Chondrocyte (in vitro differentiated cells): Measurements from ENCODE around the gene SH3PXD2A. TPM values are rescaled to one million over a fixed set of nuclear protein-coding genes. Genes with fewer than 3 reads are reported as not detected.

Source experiments
- DNase-seq: peaks from one replicate; pipeline ENCODE4 v3.0.0; 2021; ENCODE audit warnings: mixed read lengths, low spot score
- H3K27ac Mint-ChIP-seq: one replicate; pipeline ENCODE4 v1.8.0; 2021; ENCODE audit warnings: mild to moderate bottlenecking, moderate library complexity, mixed read lengths; ENCODE audit not compliant: unreplicated experiment
- H3K27me3 Mint-ChIP-seq: 2 replicates; pipeline ENCODE4 v1.8.0; 2021; ENCODE audit warnings: low read depth, mixed read lengths
- H3K36me3 Mint-ChIP-seq: 2 replicates; pipeline ENCODE4 v1.8.0; 2021; ENCODE audit warnings: low read depth, mixed read lengths
- H3K4me1 Mint-ChIP-seq: 2 replicates; pipeline ENCODE4 v1.8.0; 2021; ENCODE audit warnings: low read depth, mild to moderate bottlenecking, mixed read lengths
- H3K4me3 Mint-ChIP-seq: one replicate; pipeline ENCODE4 v1.8.0; 2021; ENCODE audit warnings: mild to moderate bottlenecking, moderate library complexity, mixed read lengths; ENCODE audit not compliant: unreplicated experiment
- H3K9me3 Mint-ChIP-seq: 2 replicates; pipeline ENCODE4 v1.8.0; 2021; ENCODE audit warnings: low read depth, mixed read lengths
- CTCF ChIP-seq: fragments of 200-600 bp; sonication (generic); IDR thresholded peaks from 2 replicates; pipeline ENCODE4 v1.5.0; 2021; ENCODE audit warnings: antibody characterized with exemption, mild to moderate bottlenecking, moderate library complexity
- total RNA-seq: library from RNA; stranded (reverse); gene quantifications from 3 replicates; pipeline ENCODE4 v1.2.1, GENCODE V29; 2021

The SH3PXD2A gene
- total RNA-seq, 1 donor from 2014 or later, result 46.0 TPM

GRCh38 chr10:103723557-103723956 lies 131.8 kb downstream of the SH3PXD2A start:
- peaks cover 1% of the 10 kb centered on the region for H3K36me3 Mint-ChIP-seq
- TF ChIP-seq CTCF, result no peak
- no peak for DNase-seq
- no peak overlapping the region for H3K27ac Mint-ChIP-seq
- no peaks in the 10 kb centered on the region for H3K9me3 Mint-ChIP-seq
- H3K27me3 Mint-ChIP-seq, result peaks cover 5% of the 10 kb centered on the region
- H3K4me1 Mint-ChIP-seq, result peaks cover 6% of the 10 kb centered on the region
- H3K4me3 Mint-ChIP-seq, result no peak overlapping the region

GRCh38 chr10:103722632-103723031 lies 132.7 kb downstream of the SH3PXD2A start:
- Mint-ChIP-seq H3K27me3 (peaks cover 5% of the 10 kb centered on the region), H3K4me1 (peaks cover 6% of the 10 kb centered on the region), H3K9me3 (no peaks in the 10 kb centered on the region), H3K36me3 (peaks cover 1% of the 10 kb centered on the region), H3K4me3 (no peak overlapping the region), H3K27ac (no peak overlapping the region)
- DNase-seq, result no peak
- TF ChIP-seq CTCF, result no peak

GRCh38 chr10:103720964-103721335 lies 134.4 kb downstream of the SH3PXD2A start:
- no peak for DNase-seq
- no peaks in the 10 kb centered on the region for H3K27me3 Mint-ChIP-seq
- H3K27ac Mint-ChIP-seq, result no peak overlapping the region
- peaks cover 6% of the 10 kb centered on the region for H3K4me1 Mint-ChIP-seq
- peaks cover 1% of the 10 kb centered on the region for H3K36me3 Mint-ChIP-seq
- TF ChIP-seq CTCF, result no peak
- no peaks in the 10 kb centered on the region for H3K9me3 Mint-ChIP-seq
- no peak overlapping the region for H3K4me3 Mint-ChIP-seq

GRCh38 chr10:103720328-103720963 lies 134.9 kb downstream of the SH3PXD2A start:
- no peak overlapping the region for H3K27ac Mint-ChIP-seq
- peaks cover 6% of the 10 kb centered on the region for H3K4me1 Mint-ChIP-seq
- H3K9me3 Mint-ChIP-seq, result no peaks in the 10 kb centered on the region
- TF ChIP-seq CTCF, result no peak
- no peak overlapping the region for H3K4me3 Mint-ChIP-seq
- DNase-seq, result peak; percentile 66
- peaks cover 1% of the 10 kb centered on the region for H3K36me3 Mint-ChIP-seq
- H3K27me3 Mint-ChIP-seq, result no peaks in the 10 kb centered on the region

GRCh38 chr10:103719036-103719435 lies 136.3 kb downstream of the SH3PXD2A start:
- Mint-ChIP-seq H3K9me3 (no peaks in the 10 kb centered on the region), H3K4me3 (no peak overlapping the region), H3K27ac (no peak overlapping the region), H3K27me3 (no peaks in the 10 kb centered on the region), H3K36me3 (peaks cover 1% of the 10 kb centered on the region), H3K4me1 (peaks cover 6% of the 10 kb centered on the region)
- TF ChIP-seq CTCF, result no peak
- no peak for DNase-seq
